RKO (cell line): ENCODE measurements around the gene EFS.
"Not testable (repeated sequence)": the region's sequence is repeated elsewhere in the genome, so short reads cannot be mapped to it uniquely, and the experiment has no call there.

Experiments used
- DNase-seq: peaks from one replicate; pipeline ENCODE4 v3.0.0-alpha.2; 2016; ENCODE audit warnings: low spot score

Gene EFS

GRCh38 chr14:23365036-23365731 lies at the start of gene EFS:
Gene EFS, minus strand, starts transcription at chr14:23365172. Its CDS starts 147 bp downstream, at chr14:23365025.
- no peak for DNase-seq

GRCh38 chr14:23414254-23414653 lies 49.3 kb upstream of the EFS start:
- no peak for DNase-seq

GRCh38 chr14:23413681-23414080 lies 48.7 kb upstream of the EFS start:
- DNase-seq: no peak

GRCh38 chr14:23411563-23412525 lies 46.9 kb upstream of the EFS start:
- no peak for DNase-seq

- DNase-seq: no peak
Measured at GRCh38 chr14:23409966-23410635, 45.1 kb upstream of the EFS start.

GRCh38 chr14:23409475-23409874 lies 44.5 kb upstream of the EFS start:
- no peak for DNase-seq

GRCh38 chr14:23408307-23408630 lies 43.3 kb upstream of the EFS start:
- DNase-seq: no peak

- no peak for DNase-seq
Measured at GRCh38 chr14:23407516-23408306, 42.7 kb upstream of the EFS start, which contains the start of gene MYH6. Gene MYH6, minus strand, starts transcription at chr14:23408273. Its CDS starts 1,050 bp downstream, at chr14:23407223.

GRCh38 chr14:23406725-23407355 lies 41.9 kb upstream of the EFS start:
- no peak for DNase-seq

GRCh38 chr14:23406244-23406643 lies 41.3 kb upstream of the EFS start:
- DNase-seq: no peak

- no peak for DNase-seq
Measured at GRCh38 chr14:23405516-23406025, 40.6 kb upstream of the EFS start.

GRCh38 chr14:23405096-23405495 lies 40.1 kb upstream of the EFS start:
- DNase-seq: no peak

GRCh38 chr14:23404331-23404900 lies 39.4 kb upstream of the EFS start:
- no peak for DNase-seq

GRCh38 chr14:23403908-23404307 lies 38.9 kb upstream of the EFS start:
- no peak for DNase-seq

GRCh38 chr14:23403139-23403438 lies 38.1 kb upstream of the EFS start:
- DNase-seq: no peak

GRCh38 chr14:23402296-23403138 lies 37.5 kb upstream of the EFS start:
- no peak for DNase-seq

- no peak for DNase-seq
Measured at GRCh38 chr14:23401291-23401690, 36.3 kb upstream of the EFS start.

GRCh38 chr14:23400496-23401149 lies 35.7 kb upstream of the EFS start:
- not testable (repeated sequence) for DNase-seq

- DNase-seq: no peak
Measured at GRCh38 chr14:23399591-23399990, 34.6 kb upstream of the EFS start.
